ENCODE results near the gene BLVRA. TPM values are rescaled to one million over a fixed set of nuclear protein-coding genes. Genes with fewer than 3 reads are reported as not detected.

BLVRA gene
- polyA plus RNA-seq, 3 donors: 71.9 to 238 (median 199) TPM

- no peaks in the 10 kb centered on the region for H3K4me1 ChIP-seq (ENCODE audit: control insufficient read depth in 1 of 2, insufficient read depth in 2 of 2, low read length in 2 of 2)
- intact Hi-C loops (cut with micrococcal nuclease): no loop called here
- Mint-ChIP-seq H3K9me3 (peaks cover 0 to 4% (median 0%) of the 10 kb centered on the region in 7 donors), H3K27ac (no peak overlapping the region), H3K4me1 (peaks cover 3% of the 10 kb centered on the region), H3K4me3 (no peak overlapping the region), H3K27me3 (ENCODE audit: low read depth in 3 of 3) (peaks cover 17 to 26% (median 24%) of the 10 kb centered on the region in 3 donors), H3K36me3 (no peaks in the 10 kb centered on the region)
- no peak for DNase-seq
- H3K4me3 ChIP-seq (replicated peaks in 1 of 3; ENCODE audit: low read depth in 2 of 3, low read length in 3 of 3): no peak overlapping the region
- no peak overlapping the region for H3K9ac ChIP-seq (ENCODE audit: insufficient read depth, low read length, poor library complexity, severe bottlenecking)
- no peaks in the 10 kb centered on the region for H3K9me3 ChIP-seq (replicated peaks in 1 of 2; ENCODE audit: control insufficient read depth in 1 of 2, insufficient read depth in 1 of 2, low read length in 2 of 2)
- no CpG with 5 or more reads among the region's 2 CpGs for WGBS (ENCODE audit: insufficient coverage)
- H3K27me3 ChIP-seq (ENCODE audit: control insufficient read depth in 2 of 2, insufficient read depth in 2 of 2, low read length in 2 of 2): peaks cover 0 to 5% of the 10 kb centered on the region in 2 donors
- H4K20me1 ChIP-seq (ENCODE audit: insufficient read depth, low read length): no peaks in the 10 kb centered on the region
- H3K36me3 ChIP-seq (replicated peaks in 1 of 2; ENCODE audit: control insufficient read depth in 1 of 2, insufficient read depth in 2 of 2, low read length in 2 of 2): no peaks in the 10 kb centered on the region
- no peak for TF ChIP-seq CTCF (IDR thresholded peaks at IDR 0.05)
- H3K27ac ChIP-seq (ENCODE audit: low read depth in 1 of 2, low read length in 2 of 2): no peak overlapping the region
- no peaks in the 10 kb centered on the region for H3K79me2 ChIP-seq (ENCODE audit: insufficient read depth, low read length)
- H3K4me2 ChIP-seq (replicated peaks; ENCODE audit: extremely low read depth, low read length, poor library complexity, severe bottlenecking): no peak overlapping the region
- H2AFZ ChIP-seq (ENCODE audit: insufficient read depth, low read depth, low read length, poor library complexity, severe bottlenecking): no peak overlapping the region
Observed at GRCh38 chr7:43851805-43852204, 93.3 kb downstream of the BLVRA start.

GRCh38 chr7:43855176-43855575, 96.7 kb downstream of the BLVRA start:
- Histone ChIP-seq H3K27me3 (ENCODE audit: control insufficient read depth in 2 of 2, insufficient read depth in 2 of 2, low read length in 2 of 2) (no peaks in the 10 kb centered on the region), H3K9me3 (replicated peaks in 1 of 2; ENCODE audit: control insufficient read depth in 1 of 2, insufficient read depth in 1 of 2, low read length in 2 of 2) (no peaks in the 10 kb centered on the region), H4K20me1 (ENCODE audit: insufficient read depth, low read length) (no peaks in the 10 kb centered on the region), H3K4me3 (replicated peaks in 1 of 3; ENCODE audit: low read depth in 2 of 3, low read length in 3 of 3) (no peak overlapping the region), H3K27ac (ENCODE audit: low read depth in 1 of 2, low read length in 2 of 2) (no peak overlapping the region), H3K79me2 (ENCODE audit: insufficient read depth, low read length) (no peaks in the 10 kb centered on the region), H3K4me1 (ENCODE audit: control insufficient read depth in 1 of 2, insufficient read depth in 2 of 2, low read length in 2 of 2) (no peaks in the 10 kb centered on the region), H3K9ac (ENCODE audit: insufficient read depth, low read length, poor library complexity, severe bottlenecking) (no peak overlapping the region), H3K36me3 (replicated peaks in 1 of 2; ENCODE audit: control insufficient read depth in 1 of 2, insufficient read depth in 2 of 2, low read length in 2 of 2) (no peaks in the 10 kb centered on the region), H3K4me2 (replicated peaks; ENCODE audit: extremely low read depth, low read length, poor library complexity, severe bottlenecking) (no peak overlapping the region), H2AFZ (ENCODE audit: insufficient read depth, low read depth, low read length, poor library complexity, severe bottlenecking) (no peak overlapping the region)
- no peaks in the 10 kb centered on the region for H3K4me1 Mint-ChIP-seq
- H3K27me3 Mint-ChIP-seq (ENCODE audit: low read depth in 3 of 3): peaks cover 4 to 16% (median 10%) of the 10 kb centered on the region in 3 donors
- H3K9me3 Mint-ChIP-seq: peaks cover 0 to 21% (median 4%) of the 10 kb centered on the region in 7 donors
- no peak overlapping the region for H3K27ac Mint-ChIP-seq
- no peak for TF ChIP-seq CTCF (IDR thresholded peaks at IDR 0.05)
- H3K4me3 Mint-ChIP-seq: no peak overlapping the region
- H3K36me3 Mint-ChIP-seq: no peaks in the 10 kb centered on the region
- no peak for DNase-seq
- intact Hi-C loops (cut with micrococcal nuclease): no loop called here

Data from CD14-positive monocyte (primary cell).